Uterus (tissue), 2 donors: ENCODE data around the gene UBASH3A.

ENCODE experiments used
- POLR2A ChIP-seq, 2 donors: fragments of 450-650 bp; IDR thresholded peaks; one replicate each; pipeline ENCODE4 v1.6.1; 2016; ENCODE audit warnings: antibody characterized with exemption in 2 of 2, mild to moderate bottlenecking in 1 of 2, moderate library complexity in 1 of 2
- TF ChIP-seq, protein P1 (sequence below), 4 experiments: fragments of 200-600 bp in 2 of 4; fragments of 450-650 bp in 2 of 4; sonication (generic) in 2 of 4; IDR thresholded peaks; one replicate each; pipeline ENCODE4 v1.5.1; 2016 to 2019; ENCODE audit warnings: antibody characterized with exemption in 4 of 4, mild to moderate bottlenecking in 2 of 4, moderate library complexity in 1 of 4

DNA sequence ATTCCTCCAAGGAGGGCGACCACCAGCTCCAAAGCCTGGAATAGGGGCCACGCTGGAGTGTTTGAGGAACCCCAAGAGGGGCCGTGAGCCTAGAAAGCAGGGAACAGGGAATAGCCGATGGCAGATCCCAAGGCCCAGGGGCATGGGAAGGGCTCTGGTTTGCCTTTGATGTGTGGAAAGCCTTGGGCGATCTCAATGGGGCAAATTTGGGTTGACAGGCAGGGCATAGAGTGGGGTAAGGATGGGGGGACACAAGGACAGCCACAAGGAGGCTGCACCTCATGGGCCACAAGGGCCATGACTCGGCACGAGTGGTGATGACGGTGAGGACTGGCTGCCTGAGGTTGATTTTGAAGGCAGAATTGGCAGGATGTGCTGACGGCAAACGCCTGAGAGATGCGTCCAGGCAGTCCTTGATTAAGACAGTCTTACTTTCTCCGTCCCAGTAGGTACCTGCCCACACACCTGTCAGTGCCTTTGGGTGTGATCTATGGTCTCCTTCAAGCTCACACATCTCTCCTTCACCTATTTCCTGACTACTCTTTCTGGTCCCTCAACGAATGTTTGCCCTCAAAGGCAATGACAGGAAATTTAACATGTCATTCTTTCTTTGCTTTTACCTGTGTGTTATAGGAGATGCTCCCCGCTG, 5.8 kb upstream of the UBASH3A start:
- TF ChIP-seq, protein P1, sequence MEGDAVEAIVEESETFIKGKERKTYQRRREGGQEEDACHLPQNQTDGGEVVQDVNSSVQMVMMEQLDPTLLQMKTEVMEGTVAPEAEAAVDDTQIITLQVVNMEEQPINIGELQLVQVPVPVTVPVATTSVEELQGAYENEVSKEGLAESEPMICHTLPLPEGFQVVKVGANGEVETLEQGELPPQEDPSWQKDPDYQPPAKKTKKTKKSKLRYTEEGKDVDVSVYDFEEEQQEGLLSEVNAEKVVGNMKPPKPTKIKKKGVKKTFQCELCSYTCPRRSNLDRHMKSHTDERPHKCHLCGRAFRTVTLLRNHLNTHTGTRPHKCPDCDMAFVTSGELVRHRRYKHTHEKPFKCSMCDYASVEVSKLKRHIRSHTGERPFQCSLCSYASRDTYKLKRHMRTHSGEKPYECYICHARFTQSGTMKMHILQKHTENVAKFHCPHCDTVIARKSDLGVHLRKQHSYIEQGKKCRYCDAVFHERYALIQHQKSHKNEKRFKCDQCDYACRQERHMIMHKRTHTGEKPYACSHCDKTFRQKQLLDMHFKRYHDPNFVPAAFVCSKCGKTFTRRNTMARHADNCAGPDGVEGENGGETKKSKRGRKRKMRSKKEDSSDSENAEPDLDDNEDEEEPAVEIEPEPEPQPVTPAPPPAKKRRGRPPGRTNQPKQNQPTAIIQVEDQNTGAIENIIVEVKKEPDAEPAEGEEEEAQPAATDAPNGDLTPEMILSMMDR (IDR thresholded peaks at IDR 0.05), result no peak
- no peak for TF ChIP-seq POLR2A (IDR thresholded peaks at IDR 0.05)
